Liver (tissue), 3 donors: ENCODE data around the gene ZMYND19.

ENCODE experiments used
- CTCF ChIP-seq: fragments of 150-350 bp; IDR thresholded peaks from 2 replicates; pipeline ENCODE4 v1.5.1; 2017; ENCODE audit warnings: improper control_type of control experiment, low read depth, low read length; ENCODE audit not compliant: missing input control
- FOXA1 ChIP-seq: IDR thresholded peaks from 2 replicates; pipeline ENCODE4 v1.6.1; 2016; ENCODE audit warnings: antibody characterized with exemption
- JUND ChIP-seq, 2 donors: IDR thresholded peaks; 2 replicates each; pipeline ENCODE4 v1.6.1; 2016; ENCODE audit warnings: antibody characterized with exemption in 2 of 2
- REST ChIP-seq: IDR thresholded peaks from 2 replicates; pipeline ENCODE4 v1.6.1; 2016; ENCODE audit warnings: antibody characterized with exemption, mild to moderate bottlenecking
- TAF1 ChIP-seq: conservative IDR thresholded peaks from 2 replicates; pipeline ENCODE4 v1.6.1; 2016; ENCODE audit warnings: antibody characterized with exemption, mild to moderate bottlenecking
- donor health status: healthy.
- donor health status: healthy.

GRCh38 chr9:137564134-137564533, 26.2 kb downstream of the ZMYND19 start:
- TF ChIP-seq JUND (IDR thresholded peaks at IDR 0.05) (no peak), FOXA1 (no peak), CTCF (no peak), REST (no peak), TAF1 (no peak)
